HG03520 (cell line): Measurements from ENCODE around the gene LZTR1.
A peak's percentile ranks its signal among the peaks of the same experiment; 100 is the strongest.
"Not testable (repeated sequence)": the region's sequence is repeated elsewhere in the genome, so short reads cannot be mapped to it uniquely, and the experiment has no call there.

ENCODE experiments used
- ATAC-seq: cut with Tn5 transposase; IDR thresholded peaks from one replicate; pipeline ENCODE4 v1.9.1; 2021; ENCODE audit warnings: mild to moderate bottlenecking, moderate library complexity; ENCODE audit not compliant: unreplicated experiment

The LZTR1 gene

DNA sequence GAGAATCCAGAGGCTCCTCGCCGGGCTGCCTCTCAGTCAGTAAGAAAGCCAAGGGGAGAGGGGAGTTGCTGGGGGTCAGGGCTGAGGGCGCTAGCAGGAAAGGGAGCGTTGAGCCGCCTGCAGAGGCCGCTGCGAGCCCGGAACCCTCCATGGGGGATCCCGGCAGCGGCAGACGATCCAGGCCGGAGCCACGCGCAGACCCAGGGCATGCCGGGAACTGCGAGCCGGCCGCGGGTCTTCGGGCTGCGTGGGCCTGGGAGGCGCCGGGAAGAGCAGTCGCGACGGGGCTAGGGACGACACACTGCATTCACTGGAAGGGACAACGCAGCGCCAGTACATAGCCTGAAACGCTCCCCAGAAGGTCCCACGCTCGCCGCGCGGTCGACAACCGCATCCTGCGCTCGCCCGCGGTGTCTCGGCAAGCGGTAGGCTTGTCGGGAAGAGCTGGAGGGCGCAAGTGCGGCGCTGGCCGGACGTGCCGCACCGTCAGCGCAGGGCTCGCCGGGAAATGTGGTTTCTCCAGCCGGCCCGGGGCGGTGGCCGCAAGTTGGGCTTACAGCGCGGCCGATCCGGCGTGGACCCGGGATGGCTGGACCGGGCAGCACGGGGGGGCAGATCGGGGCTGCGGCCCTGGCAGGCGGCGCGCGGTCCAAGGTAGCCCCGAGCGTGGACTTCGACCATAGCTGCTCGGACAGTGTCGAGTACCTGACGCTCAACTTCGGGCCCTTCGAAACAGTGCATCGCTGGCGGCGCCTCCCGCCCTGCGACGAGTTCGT lies at the start of gene LZTR1:
TSS of gene LZTR1 (plus strand) at position 511 of the 776 bp plus-strand sequence. CDS start at position 586, 75 bp downstream.
- ATAC-seq = peak; percentile 66

DNA sequence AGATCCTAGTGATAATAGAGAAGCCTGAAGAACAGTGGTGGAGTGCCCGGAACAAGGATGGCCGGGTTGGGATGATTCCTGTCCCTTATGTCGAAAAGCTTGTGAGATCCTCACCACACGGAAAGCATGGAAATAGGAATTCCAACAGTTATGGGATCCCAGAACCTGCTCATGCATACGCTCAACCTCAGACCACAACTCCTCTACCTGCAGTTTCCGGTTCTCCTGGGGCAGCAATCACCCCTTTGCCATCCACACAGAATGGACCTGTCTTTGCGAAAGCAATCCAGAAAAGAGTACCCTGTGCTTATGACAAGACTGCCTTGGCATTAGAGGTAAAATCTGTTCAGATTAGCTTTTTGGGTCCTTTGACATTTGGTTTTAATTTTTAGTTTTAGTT lies 48.2 kb upstream of the LZTR1 start:
- no peak for ATAC-seq

DNA sequence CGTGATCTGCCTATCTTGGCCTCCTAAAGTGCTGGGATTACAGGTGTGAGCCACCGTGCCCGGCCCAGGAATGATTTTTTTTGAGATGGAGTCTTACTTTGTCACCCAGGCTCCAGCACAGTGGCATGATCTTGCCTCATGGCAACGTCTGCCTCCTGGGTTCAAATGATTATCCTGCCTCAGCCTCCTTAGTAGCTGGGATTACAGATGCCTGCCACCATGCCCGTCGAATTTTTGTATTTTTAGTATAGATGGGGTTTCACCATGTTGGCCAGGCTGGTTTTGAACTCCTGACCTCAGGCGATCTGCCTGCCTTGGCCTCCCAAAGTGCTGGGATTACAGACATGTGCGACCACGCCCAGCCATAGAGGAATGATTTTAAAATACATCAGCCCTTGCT lies 47.0 kb upstream of the LZTR1 start:
- not testable (repeated sequence) for ATAC-seq

DNA sequence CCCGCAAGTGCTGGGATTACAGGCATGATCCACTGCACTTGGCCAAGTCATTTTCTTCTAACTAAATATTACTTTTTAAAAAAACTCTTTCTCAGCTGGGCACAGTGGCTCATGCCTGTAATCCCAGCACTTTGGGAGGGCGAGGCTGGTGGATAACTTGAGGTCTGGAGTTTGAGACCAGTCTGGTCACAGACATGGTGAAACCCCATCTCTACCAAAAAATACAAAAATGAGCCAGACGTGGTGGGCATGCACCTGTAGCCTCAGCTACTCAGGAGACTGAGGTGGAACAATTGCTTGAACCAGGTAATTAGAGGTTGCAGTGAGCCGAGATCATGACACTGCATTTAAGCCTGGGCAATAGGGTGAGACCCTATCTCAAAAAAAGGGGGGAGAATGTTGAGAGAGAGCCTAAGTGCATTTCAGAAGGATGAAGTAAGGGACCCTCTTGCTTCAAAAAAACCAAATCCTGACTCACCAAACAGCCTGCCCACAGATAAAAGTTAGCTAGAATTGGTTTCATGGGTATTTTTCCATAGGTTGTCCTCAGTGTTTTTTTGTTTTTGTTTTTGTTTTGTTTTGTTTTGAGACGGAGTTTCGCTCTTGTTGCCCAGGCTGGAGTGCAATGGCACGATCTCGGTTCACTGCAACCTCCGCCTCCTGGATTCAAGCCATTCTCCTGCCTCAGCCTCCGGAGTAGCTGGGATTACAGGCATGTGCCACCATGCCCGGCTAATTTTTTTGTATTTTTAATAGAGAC lies 46.1 kb upstream of the LZTR1 start:
- not testable (repeated sequence) for ATAC-seq

DNA sequence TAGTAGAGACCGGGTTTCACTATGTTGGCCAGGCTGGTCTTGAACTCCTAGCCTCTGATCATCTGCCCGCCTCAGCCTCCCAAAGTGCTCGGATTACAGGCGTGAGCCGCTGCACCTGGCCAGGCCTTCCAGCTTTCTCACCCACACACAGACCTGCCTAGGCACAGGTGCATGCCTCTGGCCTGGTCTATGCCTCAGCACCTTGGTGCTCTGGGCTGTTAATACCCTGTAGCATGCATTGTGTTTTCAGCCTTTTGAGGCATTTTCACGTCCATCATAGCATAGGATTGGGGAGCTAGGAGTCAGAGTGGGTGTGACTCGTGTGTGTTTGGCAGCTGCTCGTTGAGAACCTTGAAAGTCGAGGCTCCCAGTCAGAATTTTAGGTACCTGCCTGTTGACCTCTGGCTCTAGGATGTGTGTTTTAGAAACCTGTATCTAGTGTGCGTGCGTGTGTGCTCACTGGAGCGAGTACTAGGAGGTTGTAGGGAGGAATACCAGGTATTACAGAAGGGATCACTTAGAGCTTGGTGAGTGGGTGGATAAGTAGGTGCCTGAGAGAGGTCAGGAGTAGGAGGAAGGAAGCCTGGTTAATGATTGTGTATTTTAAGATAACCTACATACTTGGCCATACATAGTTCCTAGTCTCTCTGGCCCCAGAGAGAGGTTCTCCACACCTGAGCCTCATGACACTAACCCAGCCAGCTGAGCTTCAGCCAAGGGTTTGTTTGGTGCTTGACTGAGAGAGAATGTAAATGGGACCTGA lies 44.9 kb upstream of the LZTR1 start:
- no peak for ATAC-seq

DNA sequence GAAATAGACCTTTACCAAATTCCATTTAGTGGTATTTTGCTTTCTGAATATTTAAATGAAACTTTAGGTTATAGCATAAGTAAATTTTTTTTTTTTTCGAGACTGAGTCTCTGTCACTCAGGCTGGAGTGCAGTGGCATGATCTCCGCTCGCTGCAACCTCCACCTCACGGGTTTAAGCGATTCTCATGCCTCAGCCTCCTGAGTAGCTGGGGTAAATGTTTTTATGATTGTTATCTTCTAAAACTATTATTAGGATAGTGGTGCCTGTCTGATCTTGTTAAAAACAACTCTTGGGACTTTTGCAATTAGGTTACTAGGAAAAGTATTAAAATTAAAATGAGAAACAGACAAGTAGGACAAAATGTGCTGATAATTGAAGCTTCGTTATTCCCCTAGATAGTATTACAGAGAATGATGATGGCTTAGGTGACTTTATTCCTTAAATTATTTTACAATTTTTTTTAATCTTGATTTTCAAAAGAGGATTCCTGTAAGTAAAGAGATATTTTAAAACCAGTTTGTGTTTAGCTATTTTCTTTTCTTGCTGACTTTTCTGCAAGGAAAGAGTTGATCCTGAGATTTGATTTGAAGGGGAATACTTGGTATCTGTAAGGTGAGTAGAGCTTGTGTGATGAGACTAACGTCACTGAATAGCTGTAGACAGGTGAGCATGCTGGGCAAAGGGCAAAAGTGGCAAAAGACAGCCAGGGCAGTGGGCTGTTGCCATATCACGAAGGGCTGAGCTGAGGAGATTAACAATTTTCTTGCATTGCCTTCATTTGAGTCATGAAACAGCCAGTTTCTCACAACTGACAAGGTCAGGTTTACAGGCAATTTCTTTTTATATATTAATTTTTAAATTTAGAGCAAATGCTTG lies 44.1 kb upstream of the LZTR1 start:
- ATAC-seq = no peak

DNA sequence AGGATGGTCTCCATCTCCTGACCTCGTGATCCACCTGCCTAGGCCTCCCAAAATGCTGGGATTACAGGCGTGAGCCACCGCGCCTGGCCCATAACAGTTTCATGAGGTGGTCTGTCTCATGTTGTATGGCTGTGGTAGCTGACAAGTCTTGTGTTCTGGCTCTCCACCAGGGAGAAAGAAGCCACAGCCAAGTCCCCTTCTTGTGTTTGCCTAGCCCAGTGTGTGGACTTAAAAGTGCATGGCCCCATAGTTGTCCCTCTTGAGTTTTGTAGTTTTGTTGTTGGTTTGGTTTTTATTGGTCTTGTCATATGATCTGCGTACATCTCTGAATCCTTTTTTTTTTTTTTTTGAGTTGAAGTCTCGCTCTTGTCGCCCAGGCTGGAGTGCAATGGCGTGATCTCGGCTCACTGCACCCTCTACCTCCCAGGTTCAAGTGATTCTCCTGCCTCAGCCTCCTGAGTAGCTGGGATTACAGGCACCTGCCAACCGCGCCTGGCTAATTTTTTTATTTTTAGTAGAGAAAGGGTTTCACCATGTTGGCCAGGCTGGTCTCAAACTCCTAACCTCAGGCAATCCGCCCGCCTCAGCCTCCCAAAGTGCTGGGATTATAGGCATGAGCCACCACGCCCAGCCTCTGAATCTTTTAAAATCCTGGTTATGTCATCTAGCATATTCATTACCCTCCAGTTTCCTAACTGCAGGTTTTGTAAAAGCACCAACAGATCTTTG lies 42.5 kb upstream of the LZTR1 start:
- ATAC-seq = not testable (repeated sequence)

DNA sequence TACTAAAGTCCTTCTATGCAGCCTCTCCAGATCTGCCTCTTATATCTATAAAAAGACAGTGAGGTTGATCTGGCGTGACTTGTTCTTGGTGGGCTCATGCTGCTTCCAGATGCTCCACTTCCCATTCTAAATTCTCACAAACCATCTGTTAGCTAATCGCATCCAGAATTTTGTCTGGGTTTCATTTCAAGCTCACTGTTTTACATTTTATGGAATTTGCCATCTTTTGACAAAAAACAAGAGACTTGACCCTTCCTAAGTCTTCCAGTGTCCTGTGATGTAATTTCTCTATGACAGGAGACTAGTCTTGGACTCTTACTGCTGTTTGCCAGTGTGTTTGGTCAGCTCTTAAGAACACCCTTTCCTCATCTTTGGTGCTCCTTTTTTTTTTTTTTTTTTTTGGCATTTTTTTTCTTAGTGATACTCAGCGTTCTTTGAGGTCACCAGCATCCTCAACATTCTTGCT lies 41.9 kb upstream of the LZTR1 start:
- ATAC-seq = no peak

DNA sequence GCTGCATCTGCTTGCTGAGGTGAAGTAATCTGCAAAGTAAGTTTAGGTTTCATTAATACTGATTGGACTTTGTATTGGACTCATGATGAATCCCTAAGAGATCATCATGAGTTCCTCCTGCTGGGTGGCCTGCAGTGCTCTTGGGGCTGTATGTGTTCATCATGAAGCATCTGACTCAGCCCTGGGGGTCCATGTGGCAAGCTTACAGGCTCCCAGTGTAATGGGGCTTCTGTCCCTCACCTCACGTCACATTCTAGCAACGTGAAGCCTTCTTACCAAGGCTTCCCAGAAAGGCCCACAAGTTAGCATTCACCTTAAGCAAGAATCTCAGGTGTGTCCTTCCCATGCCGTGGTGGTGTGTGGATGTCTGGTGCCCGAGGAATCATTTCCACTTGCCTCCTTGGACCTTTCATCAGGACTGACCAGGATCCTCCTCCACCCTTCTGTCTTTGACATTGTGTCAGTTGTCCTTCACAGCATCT lies 41.2 kb upstream of the LZTR1 start:
- no peak for ATAC-seq

DNA sequence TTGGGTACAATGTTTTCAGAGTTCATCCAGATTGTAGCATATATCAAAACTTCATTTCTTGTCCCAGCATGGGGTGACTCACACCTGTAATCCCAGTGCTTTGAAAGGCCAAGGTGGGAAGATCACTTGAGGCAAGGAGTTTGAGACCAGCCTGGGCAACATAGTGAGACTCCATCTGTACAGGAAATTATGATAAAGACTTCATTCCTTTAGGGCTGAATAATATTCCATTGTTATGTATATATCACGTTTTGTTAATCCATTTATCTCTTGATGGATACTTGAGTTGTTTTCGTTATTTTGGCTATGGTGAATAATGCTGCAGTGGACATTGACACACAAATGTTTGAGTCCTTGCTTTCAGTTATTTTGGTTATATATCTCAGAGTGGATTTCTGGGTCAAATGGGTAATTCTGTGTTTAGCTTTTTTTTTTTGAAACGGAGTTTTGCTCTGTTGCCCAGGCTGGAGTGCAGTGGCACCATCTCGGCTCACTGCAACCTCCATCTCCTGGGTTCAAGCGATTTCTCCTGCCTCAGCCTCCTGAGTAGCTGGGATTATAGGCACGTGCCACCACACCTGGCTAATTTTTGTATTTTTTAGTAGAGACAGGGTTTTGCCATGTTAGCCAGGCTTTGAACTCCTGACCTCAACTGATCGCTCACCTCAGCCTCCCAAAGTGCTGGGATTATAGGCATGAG lies 39.7 kb upstream of the LZTR1 start:
- not testable (repeated sequence) for ATAC-seq

DNA sequence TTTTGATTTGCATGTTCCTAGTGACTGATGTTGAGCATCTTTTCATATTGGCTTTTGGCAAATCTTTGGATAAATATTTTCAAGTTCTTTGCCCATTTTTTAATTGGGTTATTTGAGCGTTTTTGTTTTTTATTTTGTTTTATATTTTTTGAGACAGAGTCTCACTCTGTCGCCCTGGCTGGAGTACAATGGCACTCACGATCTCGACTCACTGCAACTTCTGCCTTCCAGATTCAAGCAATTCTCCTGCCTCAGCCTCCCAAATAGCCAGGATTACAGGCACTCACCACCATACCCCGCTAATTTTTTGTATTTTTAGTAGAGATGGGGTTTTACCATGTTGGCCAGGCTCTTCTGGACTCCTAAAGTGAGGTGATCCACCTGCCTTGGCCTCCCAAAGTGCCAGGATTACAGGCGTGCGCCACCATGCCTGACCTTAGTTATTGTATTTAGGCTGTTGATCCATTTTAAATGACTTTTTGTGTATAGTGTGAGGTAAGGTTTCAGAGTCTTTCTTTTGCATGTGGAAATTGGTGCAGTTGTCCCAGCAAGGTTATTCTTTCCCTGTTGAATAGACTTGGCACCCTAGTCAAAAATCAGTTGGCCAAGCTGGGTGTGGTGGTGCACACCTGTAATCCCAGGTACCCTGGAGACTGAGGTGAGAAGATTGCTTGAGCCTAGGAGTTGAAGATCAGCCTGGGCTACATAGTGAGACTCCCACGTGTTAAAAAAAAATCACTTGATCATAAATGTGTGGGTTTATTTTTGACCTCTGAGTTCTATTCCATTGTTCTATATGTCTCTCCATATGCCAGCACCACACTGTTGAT lies 38.8 kb upstream of the LZTR1 start:
- no peak for ATAC-seq

DNA sequence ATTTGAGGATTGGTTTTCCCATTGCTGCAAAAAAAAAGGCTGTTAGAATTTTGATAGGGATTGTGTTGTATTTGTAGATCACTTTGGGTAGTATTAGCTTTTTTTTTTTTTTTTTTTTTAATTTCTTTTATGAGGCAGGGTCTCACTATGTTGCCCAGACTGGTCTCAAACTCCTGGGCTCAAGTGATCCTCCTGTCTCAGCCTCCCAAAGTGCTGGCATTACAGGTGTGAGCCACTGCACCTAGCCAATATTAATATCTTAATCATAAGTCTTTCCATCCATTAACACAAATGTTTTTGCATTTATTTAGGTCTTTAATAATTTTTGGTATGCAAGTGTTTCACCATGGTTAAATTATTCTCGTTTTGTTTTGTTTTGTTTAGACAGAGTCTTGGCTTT lies 38.1 kb upstream of the LZTR1 start:
- ATAC-seq = no peak

DNA sequence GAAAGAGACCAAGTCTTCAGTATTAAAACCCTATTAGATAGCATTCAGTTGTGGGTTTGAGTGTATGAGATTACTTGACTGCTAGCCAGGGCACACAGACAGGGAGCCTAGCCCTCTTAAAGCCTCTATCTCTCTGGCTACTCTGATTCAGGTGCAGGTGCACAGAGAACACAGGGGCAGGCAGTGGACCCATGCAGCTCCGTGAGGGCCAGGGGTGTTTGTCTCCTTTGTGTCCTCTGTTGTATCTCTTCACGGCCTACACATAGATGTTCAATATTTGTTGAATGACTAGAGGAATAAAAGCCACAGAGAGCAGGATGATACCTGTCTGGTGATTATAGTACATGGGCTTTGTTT lies 36.5 kb upstream of the LZTR1 start:
- ATAC-seq = no peak

DNA sequence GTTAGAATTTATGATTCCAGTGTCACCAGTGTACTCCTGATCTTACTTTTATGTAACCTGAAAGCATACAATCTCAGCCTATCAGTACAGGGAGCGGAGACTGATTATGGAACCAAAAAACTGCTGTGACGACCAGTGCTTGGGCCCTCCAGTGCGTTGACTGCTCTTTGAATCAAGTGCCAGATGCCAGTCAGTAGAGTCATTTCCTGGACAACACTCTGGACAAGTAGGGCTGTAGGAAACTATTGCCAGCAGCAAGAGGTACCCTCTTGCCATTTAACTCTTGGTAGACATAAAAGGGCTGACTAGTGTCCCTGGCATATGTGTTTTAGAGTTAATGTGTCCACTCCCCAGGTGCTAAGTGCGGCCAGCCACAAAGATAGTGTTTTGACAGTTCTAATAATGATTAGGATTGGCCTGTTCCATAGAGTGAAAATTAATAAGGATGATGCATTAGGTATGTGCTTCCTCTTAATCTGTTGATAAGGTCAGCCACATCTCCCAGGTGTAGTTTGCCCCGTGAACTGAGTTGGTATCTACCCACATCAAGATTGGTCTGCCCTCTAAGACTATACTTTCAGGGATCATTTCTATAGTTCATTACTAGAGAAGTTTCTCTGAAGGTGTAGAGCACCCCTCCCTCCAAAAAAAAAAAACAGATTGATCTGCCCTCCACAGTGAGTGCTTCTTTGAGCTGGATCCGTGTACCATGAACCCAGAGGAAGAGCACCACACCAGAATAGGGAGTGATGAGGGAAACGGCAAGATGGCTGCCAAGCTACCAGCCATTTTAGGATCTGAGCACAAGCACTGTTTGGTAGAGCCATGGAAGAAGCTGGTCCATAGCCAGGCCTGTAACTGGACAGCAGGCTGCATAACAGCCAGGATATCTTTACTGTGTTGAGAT lies 35.8 kb upstream of the LZTR1 start:
- no peak for ATAC-seq

DNA sequence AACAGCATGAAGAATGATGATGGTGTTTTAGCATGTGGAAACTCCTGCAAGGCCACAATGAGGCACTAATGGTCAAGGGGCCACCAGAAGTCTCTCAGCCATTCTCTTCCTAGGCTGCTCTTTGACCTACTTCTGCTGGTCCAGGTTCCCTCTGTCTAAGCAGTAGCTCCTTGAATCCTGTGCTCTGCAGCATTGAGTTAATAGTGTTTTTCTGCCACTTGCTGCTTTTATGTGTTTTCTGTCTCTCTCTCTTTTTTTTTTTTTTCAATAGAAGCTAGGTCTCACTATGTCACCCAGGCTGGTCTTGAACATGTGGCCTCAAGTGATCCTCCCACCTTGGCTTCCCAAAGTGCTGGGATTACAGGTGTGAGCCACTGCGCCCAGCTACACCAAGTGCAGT lies 35.1 kb upstream of the LZTR1 start:
- no peak for ATAC-seq

DNA sequence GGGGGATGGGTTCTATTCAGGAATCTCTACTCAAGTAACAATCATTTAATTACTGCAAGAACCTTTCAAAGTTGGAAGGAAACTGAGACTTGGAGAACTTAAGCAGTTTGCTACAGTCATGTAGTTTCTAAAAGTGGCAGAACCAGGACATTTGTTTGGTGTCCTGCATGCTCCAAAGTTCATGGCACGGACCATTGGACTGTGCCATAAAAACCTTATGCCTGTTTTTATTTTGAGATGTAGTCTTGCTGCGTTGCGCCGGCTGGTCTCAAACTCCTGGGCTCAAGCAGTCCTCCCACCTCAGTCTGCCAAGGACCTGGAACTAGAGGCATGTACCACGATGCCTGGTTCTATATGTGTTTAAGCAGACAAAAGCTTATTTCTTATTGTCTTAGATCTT lies 33.6 kb upstream of the LZTR1 start:
- ATAC-seq = no peak

DNA sequence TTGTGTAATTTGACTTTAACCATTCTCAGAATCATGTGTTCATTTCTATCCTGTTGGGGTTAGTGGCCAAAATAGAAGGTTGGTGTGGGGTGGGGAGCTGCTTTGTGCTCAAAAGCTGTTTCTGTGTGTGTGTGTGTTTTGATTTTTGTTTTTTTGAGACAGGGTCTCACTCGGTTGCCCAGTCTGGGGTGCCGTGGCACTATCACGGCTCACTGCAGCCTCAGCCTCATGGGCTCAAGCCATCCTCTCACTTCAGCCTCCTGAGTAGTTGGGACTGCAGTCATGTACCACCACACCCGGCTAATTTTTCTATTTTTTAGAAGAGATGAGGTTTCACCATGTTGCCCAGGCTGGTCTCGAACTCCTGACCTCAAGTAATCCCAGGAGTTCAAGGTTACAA lies 33.1 kb upstream of the LZTR1 start:
- no peak for ATAC-seq
